GM21825 (cell line): Measurements from ENCODE around the gene CATSPERE.
"Not testable (repeated sequence)": the region's sequence is repeated elsewhere in the genome, so short reads cannot be mapped to it uniquely, and the experiment has no call there.

Experiments used
- ATAC-seq: cut with Tn5 transposase; IDR thresholded peaks from one replicate; pipeline ENCODE4 v1.9.1; 2021; ENCODE audit warnings: mild to moderate bottlenecking, moderate library complexity; ENCODE audit not compliant: unreplicated experiment

The CATSPERE gene

GRCh38 chr1:244448279-244449036 lies 12.6 kb upstream of the CATSPERE start:
- no peak for ATAC-seq

DNA sequence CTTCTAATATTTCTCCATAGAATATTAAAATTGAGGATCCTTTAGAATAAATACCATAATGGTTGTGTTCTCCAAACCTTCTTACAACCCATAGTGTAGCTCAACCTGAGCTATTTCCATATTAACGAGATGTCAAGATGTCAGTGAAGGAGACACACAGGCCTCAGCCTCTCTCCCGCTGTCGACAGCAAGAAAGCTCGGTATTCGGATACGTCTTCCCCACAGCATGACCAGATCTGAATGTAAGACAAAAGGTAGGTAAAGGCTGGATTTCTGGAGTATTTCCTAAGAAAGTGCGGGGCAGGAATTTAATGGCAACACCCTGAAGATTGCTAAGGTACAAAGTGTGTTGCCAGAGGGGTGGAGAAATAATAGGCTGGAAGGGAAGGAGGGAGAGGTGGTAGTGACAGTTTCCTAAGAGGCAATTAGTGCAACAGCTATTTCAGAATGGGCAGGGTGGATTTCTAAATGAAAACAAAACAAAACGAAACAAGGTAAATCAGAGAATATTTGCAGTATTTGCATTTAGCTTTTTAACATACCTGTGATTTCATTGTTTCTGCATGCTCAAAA lies 11.1 kb upstream of the CATSPERE start:
- no peak for ATAC-seq

- ATAC-seq = peak; percentile 4
These were observed 10.2 kb upstream of the CATSPERE start for GRCh38 chr1:244450597-244451538.

- ATAC-seq = no peak
These were observed 9.5 kb upstream of the CATSPERE start, which contains the start of gene ADSS2 for GRCh38 chr1:244451539-244451950. TSS of gene ADSS2 (minus strand) at chr1:244451909. CDS start at chr1:244451817, 92 bp downstream.

DNA sequence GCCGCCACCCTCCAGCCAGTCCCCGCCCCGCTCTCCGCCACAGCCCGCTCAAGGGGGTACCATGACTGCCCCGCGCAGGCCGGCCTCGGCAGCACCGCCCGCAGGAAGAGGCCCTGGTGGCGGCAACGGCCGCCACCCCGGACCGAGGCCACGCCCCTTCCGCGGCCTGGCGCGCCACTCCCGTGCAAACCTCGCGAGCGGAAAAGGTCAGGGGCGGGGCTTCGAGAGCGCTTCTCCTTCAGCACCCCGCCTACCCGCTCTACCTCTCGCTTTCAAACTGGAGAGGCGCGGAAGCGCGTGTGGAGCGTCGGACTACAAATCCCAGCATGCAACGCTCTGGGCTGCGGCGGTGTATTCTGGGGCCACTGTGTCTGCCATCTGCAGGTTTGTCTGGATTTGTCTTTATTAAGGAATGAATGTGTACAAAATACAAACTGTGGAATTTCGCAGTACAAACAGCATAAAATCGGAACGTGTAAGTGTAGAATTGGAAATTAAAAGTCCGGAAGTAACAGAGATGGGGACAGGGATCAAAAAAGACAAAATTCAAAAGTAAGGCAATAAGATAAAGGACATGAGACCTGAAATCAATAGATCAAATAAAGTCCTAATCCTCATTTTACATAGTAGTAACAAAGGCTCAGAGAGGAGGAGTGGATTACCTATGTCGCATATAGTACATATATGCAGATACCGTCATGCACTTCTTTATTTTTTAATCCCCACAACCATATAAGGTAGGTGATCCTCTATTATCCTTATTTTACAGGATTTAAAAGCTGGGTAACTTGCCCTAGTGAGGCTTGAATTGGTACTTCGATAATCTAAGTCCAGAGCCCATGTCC lies 8.9 kb upstream of the CATSPERE start:
- peak; percentile 95 for ATAC-seq

DNA sequence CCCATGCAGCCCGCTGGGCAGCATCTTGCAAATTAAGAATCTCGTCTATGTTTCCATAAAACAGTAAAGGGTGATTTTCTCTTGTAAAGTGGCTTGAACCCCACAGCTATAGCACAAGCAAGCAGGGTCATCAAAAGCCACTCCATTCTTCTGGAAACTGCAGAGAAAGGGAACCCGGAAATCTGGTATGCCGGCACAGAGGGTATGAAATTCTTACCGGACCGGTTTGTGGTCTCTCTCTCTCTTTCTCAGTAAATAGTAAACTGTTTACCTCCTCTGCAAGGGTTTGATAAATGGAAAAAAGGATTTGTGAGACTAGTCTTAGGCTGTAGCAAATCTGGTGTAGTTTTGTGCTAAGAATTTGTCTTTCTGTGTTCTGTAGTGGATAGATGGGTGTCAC lies 6.7 kb upstream of the CATSPERE start:
- ATAC-seq = no peak

- ATAC-seq = no peak
These were observed 4.5 kb upstream of the CATSPERE start for GRCh38 chr1:244456586-244456985.

- no peak for ATAC-seq
These were observed 2.3 kb upstream of the CATSPERE start for GRCh38 chr1:244458781-244459180.

GRCh38 chr1:244460197-244460596 lies 876 bp upstream of the CATSPERE start:
- no peak for ATAC-seq

- ATAC-seq = no peak
These were observed 5.7 kb downstream of the CATSPERE start for GRCh38 chr1:244466724-244467123.

- ATAC-seq = no peak
These were observed 12.1 kb downstream of the CATSPERE start for GRCh38 chr1:244473059-244473605.

DNA sequence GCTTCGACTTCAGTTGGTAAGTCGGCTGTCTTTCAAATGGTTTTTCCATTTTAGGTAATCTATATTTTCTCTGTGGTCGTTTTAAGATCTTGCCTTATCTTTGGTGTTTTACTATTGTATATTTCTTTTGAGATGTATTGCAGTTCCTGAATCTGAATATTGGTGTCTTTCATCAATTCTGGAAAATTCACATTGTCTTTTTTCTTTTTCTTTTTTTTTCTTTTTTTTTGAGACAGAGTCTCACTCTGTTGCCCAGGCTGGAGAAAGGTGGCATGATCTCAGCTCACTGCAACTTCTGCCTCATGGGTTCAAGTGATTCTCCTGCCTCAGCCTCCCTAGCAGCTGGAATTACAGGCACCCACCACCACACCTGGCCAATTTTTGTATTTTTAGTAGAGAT lies 23.9 kb downstream of the CATSPERE start:
- not testable (repeated sequence) for ATAC-seq

- ATAC-seq = no peak
These were observed 33.6 kb downstream of the CATSPERE start for GRCh38 chr1:244494653-244495052.

GRCh38 chr1:244496186-244496585 lies 35.1 kb downstream of the CATSPERE start:
- ATAC-seq = no peak

GRCh38 chr1:244497805-244498204 lies 36.7 kb downstream of the CATSPERE start:
- no peak for ATAC-seq

DNA sequence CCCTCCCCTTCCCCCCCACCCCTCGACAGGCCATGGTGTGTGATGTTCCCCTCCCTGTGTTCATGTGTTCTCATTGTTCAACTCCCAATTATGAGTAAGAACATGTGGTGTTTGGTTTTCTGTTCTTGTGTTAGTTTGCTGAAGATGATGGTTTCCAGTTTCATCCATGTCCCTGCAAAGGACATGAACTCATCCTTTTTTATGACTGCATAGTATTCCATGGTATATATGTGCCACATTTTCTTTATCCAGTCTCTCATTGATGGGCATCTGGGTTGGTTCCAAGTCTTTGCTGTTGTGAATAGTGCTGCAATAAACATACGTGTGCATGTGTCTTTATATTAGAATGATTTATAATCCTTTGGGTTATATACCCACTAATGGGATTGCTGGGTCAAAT lies 38.4 kb downstream of the CATSPERE start:
- not testable (repeated sequence) for ATAC-seq

DNA sequence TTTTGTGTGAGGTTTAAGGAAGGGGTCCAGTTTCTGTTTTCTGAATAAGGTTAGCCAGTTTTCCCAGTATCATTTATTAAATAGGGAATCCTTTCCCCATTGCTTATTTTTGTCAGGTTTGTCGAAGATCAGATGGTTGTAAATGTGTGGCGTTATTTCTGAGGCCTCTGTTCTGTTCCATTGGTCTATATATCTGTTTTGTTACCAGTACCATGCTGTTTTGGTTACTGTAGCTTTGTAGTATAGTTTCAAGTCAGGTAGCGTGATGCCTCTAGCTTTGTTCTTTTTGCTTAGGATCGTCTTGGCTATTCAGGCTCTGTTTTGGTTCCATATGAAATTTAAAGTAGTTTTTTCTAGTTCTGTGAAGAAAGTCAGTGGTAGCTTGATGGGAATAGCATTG lies 39.4 kb downstream of the CATSPERE start:
- not testable (repeated sequence) for ATAC-seq

GRCh38 chr1:244502630-244503029 lies 41.6 kb downstream of the CATSPERE start:
- ATAC-seq = no peak

DNA sequence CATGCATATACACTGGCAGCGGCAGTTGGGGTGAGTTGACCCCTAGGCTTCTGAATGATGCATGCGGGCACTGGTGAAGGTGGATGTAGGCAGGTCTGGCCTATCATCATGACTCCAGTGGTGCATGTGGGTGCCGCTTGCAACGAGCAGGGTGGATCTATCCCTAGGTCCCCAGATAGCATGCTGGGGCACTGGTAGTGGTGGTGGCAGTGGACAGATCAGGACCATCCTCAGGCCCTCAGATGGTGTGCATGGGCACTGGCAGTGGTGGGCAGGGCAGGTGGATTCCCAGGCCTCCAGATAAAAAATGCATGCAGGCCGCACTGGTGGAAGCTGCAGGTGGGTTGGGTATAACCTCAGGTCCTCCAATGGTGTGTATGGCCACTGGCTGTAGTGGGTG lies 52.4 kb downstream of the CATSPERE start:
- no peak for ATAC-seq

GRCh38 chr1:244515680-244516079 lies 54.6 kb downstream of the CATSPERE start:
- no peak for ATAC-seq
